GM13976 (cell line): ENCODE data around the gene OPN1SW.

ENCODE experiments used
- DNase-seq: peaks from one replicate; pipeline ENCODE4 v3.0.0; 2012; ENCODE audit warnings: low spot score
- CTCF ChIP-seq: IDR thresholded peaks from 2 replicates; pipeline ENCODE4 v1.5.1; 2012; ENCODE audit warnings: borderline replicate concordance, mild to moderate bottlenecking; ENCODE audit not compliant: insufficient read depth; ENCODE audit errors: extremely low read depth, missing control alignments, control extremely low read depth
- in situ Hi-C: fragments of 300-500 bp; cut with MboI; formaldehyde crosslinking; loops from one replicate; pipeline ENCODE4 v1.12.0; 2022; ENCODE audit warnings: low sequenced_read_pairs, mixed read lengths, inconsistent platforms; ENCODE audit not compliant: unreplicated experiment

The OPN1SW gene

GRCh38 chr7:128755075-128755818 lies 20.3 kb downstream of the OPN1SW start:
- no peak for TF ChIP-seq CTCF
- in situ Hi-C loops, result no loop called here
- no peak for DNase-seq

GRCh38 chr7:128752251-128752650 lies 23.3 kb downstream of the OPN1SW start:
- DNase-seq, result no peak
- in situ Hi-C loops, result no loop called here
- no peak for TF ChIP-seq CTCF

- no peak for TF ChIP-seq CTCF
- in situ Hi-C loops, result no loop called here
- no peak for DNase-seq
Measured at GRCh38 chr7:128747327-128748079, 28.1 kb downstream of the OPN1SW start.

GRCh38 chr7:128745706-128746105 lies 29.9 kb downstream of the OPN1SW start:
- no peak for TF ChIP-seq CTCF
- in situ Hi-C loops, result no loop called here
- DNase-seq, result no peak

GRCh38 chr7:128744366-128744905 lies 31.2 kb downstream of the OPN1SW start:
- in situ Hi-C loops, result no loop called here
- no peak for TF ChIP-seq CTCF
- no peak for DNase-seq

- DNase-seq, result no peak
- in situ Hi-C loops, result no loop called here
Measured at GRCh38 chr7:128743112-128743772, 32.4 kb downstream of the OPN1SW start.

More at GRCh38 chr7:128743112-128743772, 32.4 kb downstream of the OPN1SW start:
- TF ChIP-seq CTCF, result no peak
